Stomach (tissue), 4 donors: ENCODE data around the gene OR2AP1.
"Not testable (repeated sequence)": the region's sequence is repeated elsewhere in the genome, so short reads cannot be mapped to it uniquely, and the experiment has no call there.

Source experiments
- CTCF ChIP-seq, 7 experiments: fragments of 450-650 bp in 4 of 7; fragments of 200-600 bp in 3 of 7; sonication (generic) in 3 of 7; IDR thresholded peaks; one replicate each; pipeline ENCODE4 v1.5.1; 2016 to 2019; ENCODE audit warnings: antibody characterized with exemption in 7 of 7, control low read depth in 2 of 7, mild to moderate bottlenecking in 1 of 7
- EP300 ChIP-seq: sonication (generic); formaldehyde crosslinking; IDR thresholded peaks from one replicate; pipeline ENCODE4 v1.6.1; 2017; ENCODE audit warnings: antibody characterized with exemption
- POLR2A ChIP-seq, 4 donors: fragments of 450-650 bp; IDR thresholded peaks; one replicate each; pipeline ENCODE4 v1.6.1; 2016; ENCODE audit warnings: antibody characterized with exemption in 4 of 4, control low read depth in 2 of 4, mild to moderate bottlenecking in 1 of 4, moderate library complexity in 1 of 4
- POLR2AphosphoS5 ChIP-seq, 3 donors: sonication (generic); formaldehyde crosslinking; IDR thresholded peaks; one replicate each; pipeline ENCODE4 v1.6.1; 2016; ENCODE audit warnings: antibody characterized with exemption in 3 of 3

- not testable (repeated sequence) for TF ChIP-seq POLR2A (IDR thresholded peaks at IDR 0.05); CTCF (IDR thresholded peaks at IDR 0.05); EP300; POLR2AphosphoS5 (IDR thresholded peaks at IDR 0.05)
Measured at GRCh38 chr12:55590152-55590551, 17.9 kb downstream of the OR2AP1 start.
